Nephron progenitor cell (in vitro differentiated cells): Measurements from ENCODE around the gene TPPP.

Experiments
- DNase-seq: peaks from one replicate; pipeline ENCODE4 v3.0.0; 2021
- H3K27ac Mint-ChIP-seq: 2 replicates; pipeline ENCODE4 v1.8.0; 2021; ENCODE audit warnings: mild to moderate bottlenecking, moderate library complexity, mixed read lengths
- H3K27me3 Mint-ChIP-seq: 2 replicates; pipeline ENCODE4 v1.8.0; 2021; ENCODE audit warnings: mild to moderate bottlenecking, low read depth, mixed read lengths; ENCODE audit not compliant: poor library complexity
- H3K36me3 Mint-ChIP-seq: 2 replicates; pipeline ENCODE4 v1.8.0; 2021; ENCODE audit warnings: low read depth, mixed read lengths
- H3K4me1 Mint-ChIP-seq: 2 replicates; pipeline ENCODE4 v1.8.0; 2021; ENCODE audit warnings: mixed read lengths
- H3K4me3 Mint-ChIP-seq: 2 replicates; pipeline ENCODE4 v1.8.0; 2021; ENCODE audit warnings: mild to moderate bottlenecking, moderate library complexity, mixed read lengths
- H3K9me3 Mint-ChIP-seq: 2 replicates; pipeline ENCODE4 v1.8.0; 2021; ENCODE audit warnings: mild to moderate bottlenecking, moderate library complexity, mixed read lengths
- CTCF ChIP-seq: fragments of 200-600 bp; sonication (generic); IDR thresholded peaks from 2 replicates; pipeline ENCODE4 v1.5.0; 2021; ENCODE audit warnings: antibody characterized with exemption

Gene TPPP

GRCh38 chr5:640461-641330, 52.5 kb downstream of the TPPP start:
- DNase-seq = no peak
- H3K4me3 Mint-ChIP-seq = no peak overlapping the region
- H3K27ac Mint-ChIP-seq = no peak overlapping the region
- H3K9me3 Mint-ChIP-seq = no peaks in the 10 kb centered on the region
- TF ChIP-seq CTCF = no peak
- H3K27me3 Mint-ChIP-seq = no peaks in the 10 kb centered on the region
- peaks cover 43% of the 10 kb centered on the region for H3K36me3 Mint-ChIP-seq
- peaks cover 16% of the 10 kb centered on the region for H3K4me1 Mint-ChIP-seq

GRCh38 chr5:639584-640213, 53.5 kb downstream of the TPPP start:
- H3K4me3 Mint-ChIP-seq = no peak overlapping the region
- peaks cover 50% of the 10 kb centered on the region for H3K36me3 Mint-ChIP-seq
- H3K4me1 Mint-ChIP-seq = peaks cover 14% of the 10 kb centered on the region
- no peak for TF ChIP-seq CTCF
- H3K27me3 Mint-ChIP-seq = no peaks in the 10 kb centered on the region
- H3K9me3 Mint-ChIP-seq = no peaks in the 10 kb centered on the region
- no peak overlapping the region for H3K27ac Mint-ChIP-seq
- no peak for DNase-seq

- Mint-ChIP-seq H3K27ac (no peak overlapping the region), H3K36me3 (peaks cover 50% of the 10 kb centered on the region), H3K4me1 (peaks cover 9% of the 10 kb centered on the region), H3K27me3 (no peaks in the 10 kb centered on the region), H3K4me3 (no peak overlapping the region), H3K9me3 (no peaks in the 10 kb centered on the region)
- no peak for TF ChIP-seq CTCF
- DNase-seq = no peak
These were observed 54.0 kb downstream of the TPPP start for GRCh38 chr5:639253-639530.

GRCh38 chr5:638501-639252, 54.5 kb downstream of the TPPP start:
- peaks cover 5% of the 10 kb centered on the region for H3K4me1 Mint-ChIP-seq
- no peaks in the 10 kb centered on the region for H3K9me3 Mint-ChIP-seq
- no peak for TF ChIP-seq CTCF
- H3K27me3 Mint-ChIP-seq = no peaks in the 10 kb centered on the region
- H3K36me3 Mint-ChIP-seq = peaks cover 52% of the 10 kb centered on the region
- DNase-seq = no peak
- H3K27ac Mint-ChIP-seq = no peak overlapping the region
- no peak overlapping the region for H3K4me3 Mint-ChIP-seq

GRCh38 chr5:637581-638450, 55.3 kb downstream of the TPPP start:
- no peak overlapping the region for H3K4me3 Mint-ChIP-seq
- no peak for DNase-seq
- TF ChIP-seq CTCF = no peak
- H3K4me1 Mint-ChIP-seq = no peaks in the 10 kb centered on the region
- H3K27me3 Mint-ChIP-seq = no peaks in the 10 kb centered on the region
- H3K36me3 Mint-ChIP-seq = peaks cover 50% of the 10 kb centered on the region
- H3K27ac Mint-ChIP-seq = no peak overlapping the region
- H3K9me3 Mint-ChIP-seq = no peaks in the 10 kb centered on the region
